GM12892 (cell line): ENCODE measurements around the gene SLC6A9.

ENCODE experiments used
- POLR2A ChIP-seq: IDR thresholded peaks from 2 replicates; pipeline ENCODE4 v1.6.1; 2011; ENCODE audit warnings: low read depth, low read length, control low read depth
- TAF1 ChIP-seq: IDR thresholded peaks from 2 replicates; pipeline ENCODE4 v1.6.1; 2011; ENCODE audit warnings: low read depth, mild to moderate bottlenecking, control low read depth, low read length, borderline replicate concordance

- TF ChIP-seq POLR2A (no peak), TAF1 (no peak)
Observed at GRCh38 chr1:43976890-43977289, 54.4 kb downstream of the SLC6A9 start.
